Stimulated activated CD4-positive, alpha-beta T cell treated with anti-CD3 and anti-CD28 coated beads, TNF-alpha, amount 100 ng/mL, for 48 hours (primary cell): ENCODE measurements around the gene KATNIP.
A peak's percentile ranks its signal among the peaks of the same experiment; 100 is the strongest.

ENCODE experiments used
- DNase-seq, 3 donors: peaks; one replicate each; pipeline ENCODE4 v3.0.0-alpha.2; 2020; ENCODE audit warnings: low read depth in 3 of 3

The KATNIP gene

GRCh38 chr16:27549746-27550581 is at the start of gene KATNIP, which contains the start of gene GTF3C1:
Gene KATNIP, plus strand, starts transcription at chr16:27550144. Its CDS starts 27 bp downstream, at chr16:27550171.
Gene GTF3C1, minus strand, starts transcription at chr16:27549913. Its CDS starts 23 bp downstream, at chr16:27549890.
- peak; percentile 100 for DNase-seq

DNA sequence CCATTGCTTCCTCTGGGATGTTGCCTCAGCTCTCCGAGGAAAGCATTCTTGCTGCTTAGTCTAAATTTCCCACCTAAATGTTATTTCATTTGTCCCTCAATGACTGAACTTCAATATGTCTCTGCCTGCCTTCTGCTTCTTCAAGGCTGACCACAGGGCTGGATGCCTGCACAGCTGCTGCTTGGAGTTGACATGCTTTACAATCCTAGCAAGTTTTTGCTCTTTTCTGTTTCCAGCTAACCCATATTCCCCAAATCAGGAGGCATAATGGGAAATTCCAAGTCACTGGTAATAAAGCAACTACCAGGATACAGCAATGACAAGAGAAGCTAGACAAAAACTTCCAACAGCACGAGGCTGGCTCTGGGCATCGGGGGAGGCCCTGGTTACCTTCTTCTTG is 49.1 kb upstream of the KATNIP start:
- no peak for DNase-seq

GRCh38 chr16:27503662-27504061 is 46.3 kb upstream of the KATNIP start:
- DNase-seq: no peak

GRCh38 chr16:27505297-27506236 is 44.4 kb upstream of the KATNIP start:
- no peak for DNase-seq

GRCh38 chr16:27506771-27507170 is 43.2 kb upstream of the KATNIP start:
- DNase-seq: no peak

DNA sequence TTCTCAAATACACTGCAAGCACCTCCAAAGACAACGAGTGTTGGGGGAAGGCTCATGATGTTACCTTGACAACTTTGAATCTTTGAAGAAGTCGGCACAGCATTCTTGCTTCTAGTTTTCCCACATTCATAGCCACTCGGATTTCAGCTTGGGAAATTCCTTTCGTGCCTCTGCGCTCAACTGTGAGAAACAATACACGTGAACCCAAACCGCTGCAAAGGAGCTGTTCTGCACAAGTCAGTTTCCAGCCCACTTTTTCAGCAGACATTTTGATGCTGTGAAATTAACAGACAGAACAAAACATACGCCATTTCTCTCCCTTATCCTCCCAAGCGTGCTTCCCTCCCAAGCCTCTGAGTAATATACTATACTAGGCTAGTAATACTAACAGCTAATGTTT is 41.5 kb upstream of the KATNIP start:
- no peak for DNase-seq

GRCh38 chr16:27511657-27512448 is 38.1 kb upstream of the KATNIP start:
- DNase-seq: no peak

DNA sequence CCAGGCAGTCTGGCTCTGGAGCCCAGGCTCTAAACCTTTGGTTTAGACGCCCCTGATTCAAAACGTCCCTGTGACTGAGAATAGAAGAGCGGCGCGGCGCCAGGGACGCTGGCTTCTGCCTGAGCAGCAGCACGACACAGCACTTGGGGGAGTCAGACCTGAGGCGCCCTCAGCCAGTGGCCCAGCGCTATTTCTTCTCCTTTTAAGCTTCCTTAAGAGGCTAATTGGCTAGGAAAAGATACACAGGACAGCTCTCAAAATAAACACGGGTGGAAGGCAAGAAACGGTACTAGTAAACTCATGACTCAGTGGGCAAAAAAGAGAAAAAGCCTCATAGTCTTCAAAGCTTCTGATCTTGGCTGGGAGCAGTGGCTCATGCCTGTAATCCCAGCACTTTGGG is 35.1 kb upstream of the KATNIP start:
- no peak for DNase-seq

DNA sequence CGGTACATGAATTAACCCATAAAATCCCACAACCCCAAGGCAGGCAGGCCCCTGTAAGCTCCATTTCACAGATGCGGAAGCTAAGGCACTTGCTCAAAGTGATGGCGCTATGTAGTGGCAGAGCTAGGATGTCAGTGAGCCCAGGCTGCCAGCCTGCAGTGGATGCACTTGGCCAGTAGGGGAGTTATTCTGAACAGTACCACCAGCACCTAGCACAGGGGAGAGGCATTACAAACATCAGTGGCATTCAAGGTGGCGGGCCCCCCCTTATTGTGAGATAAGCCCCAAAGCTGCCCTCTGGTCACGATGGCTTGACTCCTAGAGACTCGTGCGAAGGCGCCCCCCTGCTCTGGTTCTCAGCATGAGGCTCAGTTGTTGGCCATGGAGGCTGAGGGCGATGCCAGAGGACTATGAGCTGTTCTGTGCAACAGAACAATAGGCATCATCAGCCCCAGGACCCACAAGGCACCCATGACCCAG is 34.0 kb upstream of the KATNIP start:
- DNase-seq: peak in 1 of 3 donors; percentile 17

DNA sequence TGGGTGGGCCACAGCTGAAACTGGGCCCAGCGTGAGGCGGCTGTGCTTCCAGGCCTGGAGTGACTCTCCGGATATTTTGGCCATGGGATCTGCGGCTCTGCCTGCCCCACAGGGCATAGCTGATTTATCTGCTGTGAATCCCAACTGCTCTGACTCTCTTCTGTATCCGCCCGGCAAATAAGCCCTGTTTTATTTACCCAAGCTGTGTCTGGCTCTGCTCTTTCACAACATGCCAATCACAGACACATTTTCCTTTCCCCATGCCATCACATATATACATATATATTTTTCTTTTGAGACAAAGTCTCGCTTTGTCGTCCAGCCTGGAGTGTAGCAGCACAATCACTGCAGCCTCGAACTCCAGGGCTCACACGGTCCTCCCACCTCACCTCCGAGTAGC is 33.6 kb upstream of the KATNIP start:
- DNase-seq: no peak

DNA sequence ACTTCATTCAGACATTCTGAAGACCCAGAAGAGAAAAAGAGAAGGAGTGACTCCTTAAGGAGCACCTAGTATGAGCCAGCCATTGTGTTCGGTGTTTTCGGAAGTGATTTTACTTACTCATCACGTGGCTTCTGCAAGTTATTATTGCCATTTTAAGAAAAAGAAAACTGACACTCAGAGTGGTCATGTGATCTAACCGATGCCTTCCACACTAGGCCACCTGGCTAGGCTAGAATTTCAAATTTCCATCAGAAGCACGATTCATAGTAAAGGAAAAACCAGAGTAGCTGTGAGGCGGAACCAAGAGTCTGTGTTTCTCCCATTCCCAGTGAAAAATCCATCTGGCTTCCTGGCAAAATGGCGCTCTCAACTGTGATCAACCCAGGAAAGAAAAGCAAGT is 32.3 kb upstream of the KATNIP start:
- DNase-seq: no peak

DNA sequence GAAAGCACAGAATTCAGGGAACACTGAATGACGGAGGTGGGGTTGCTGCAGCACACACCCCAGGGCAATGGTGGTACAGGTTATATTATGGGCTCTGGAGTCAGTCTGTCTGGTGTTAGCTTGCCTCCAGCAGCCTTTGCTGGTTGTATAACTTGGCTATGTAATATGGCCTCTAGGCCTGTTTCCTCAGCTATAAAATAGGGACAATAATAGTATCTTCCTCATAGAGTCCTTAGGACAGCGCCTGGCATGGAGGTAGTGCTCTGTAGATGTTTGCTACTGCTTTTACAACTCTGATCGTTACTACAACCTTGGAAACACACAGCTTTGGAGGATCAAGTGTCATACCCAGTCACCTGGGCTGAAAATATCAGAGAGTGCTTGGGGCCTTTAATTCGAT is 31.7 kb upstream of the KATNIP start:
- DNase-seq: no peak

GRCh38 chr16:27520982-27521673 is 28.8 kb upstream of the KATNIP start:
- DNase-seq: no peak

GRCh38 chr16:27522173-27522707 is 27.7 kb upstream of the KATNIP start:
- DNase-seq: no peak

DNA sequence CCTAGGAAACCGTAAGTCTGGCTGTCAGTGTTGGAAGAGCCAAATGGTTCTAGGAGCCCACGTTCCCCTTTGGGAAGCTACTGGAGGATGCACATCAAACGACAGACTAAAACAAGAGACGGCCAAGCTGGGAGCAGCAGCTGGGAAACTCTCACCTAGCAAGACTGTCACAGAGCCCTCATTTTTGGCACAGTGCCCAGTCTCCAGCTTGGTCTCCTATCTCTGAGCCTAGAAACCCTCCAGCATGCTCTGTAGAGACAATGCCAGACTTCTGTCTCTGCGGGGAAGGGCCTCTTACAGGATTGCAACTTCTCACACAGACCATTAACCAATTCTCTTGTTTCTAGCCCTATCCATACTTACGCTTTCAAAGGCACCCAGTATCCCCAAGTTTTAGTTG is 23.8 kb upstream of the KATNIP start:
- DNase-seq: no peak

DNA sequence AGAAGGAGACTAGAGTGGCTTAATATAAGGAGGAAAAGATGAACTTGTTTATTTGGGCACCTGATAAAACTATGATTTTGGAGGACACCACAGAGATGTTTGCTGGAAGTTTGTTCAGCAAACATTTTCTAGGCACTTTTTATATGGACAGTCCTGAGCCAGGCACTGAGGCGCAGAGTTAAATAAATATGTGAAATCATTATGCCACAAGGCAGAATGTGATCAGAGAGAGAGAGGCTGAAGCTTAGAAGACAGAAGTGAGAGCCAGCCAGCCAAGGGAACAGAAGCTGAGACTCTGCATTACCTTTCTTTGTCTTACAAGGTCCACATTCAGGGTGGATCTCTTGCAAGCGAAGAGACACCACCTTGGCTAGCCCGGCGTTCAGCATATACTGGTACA is 21.6 kb upstream of the KATNIP start:
- DNase-seq: no peak

- no peak for DNase-seq
Measured at GRCh38 chr16:27529962-27530361, 20.0 kb upstream of the KATNIP start.

DNA sequence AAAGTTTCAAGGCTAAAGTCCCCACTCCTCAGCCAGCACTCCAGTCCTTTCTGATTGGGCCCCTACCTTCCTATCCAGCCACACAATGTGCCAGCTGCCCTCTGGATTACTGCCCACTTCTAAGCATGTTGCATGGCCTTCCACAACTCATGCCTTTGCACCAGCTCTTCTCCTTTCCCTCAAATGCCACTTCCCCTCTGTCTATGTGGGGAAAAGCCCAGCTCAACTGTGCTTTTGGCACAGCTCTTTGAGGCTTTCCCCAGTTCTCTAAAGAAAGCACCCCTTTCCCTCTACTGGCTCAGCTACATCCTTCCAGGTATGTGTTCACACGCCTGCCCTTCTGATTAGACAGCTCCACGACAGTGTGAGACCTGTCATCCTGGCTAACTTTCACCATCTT is 18.8 kb upstream of the KATNIP start:
- DNase-seq: no peak

DNA sequence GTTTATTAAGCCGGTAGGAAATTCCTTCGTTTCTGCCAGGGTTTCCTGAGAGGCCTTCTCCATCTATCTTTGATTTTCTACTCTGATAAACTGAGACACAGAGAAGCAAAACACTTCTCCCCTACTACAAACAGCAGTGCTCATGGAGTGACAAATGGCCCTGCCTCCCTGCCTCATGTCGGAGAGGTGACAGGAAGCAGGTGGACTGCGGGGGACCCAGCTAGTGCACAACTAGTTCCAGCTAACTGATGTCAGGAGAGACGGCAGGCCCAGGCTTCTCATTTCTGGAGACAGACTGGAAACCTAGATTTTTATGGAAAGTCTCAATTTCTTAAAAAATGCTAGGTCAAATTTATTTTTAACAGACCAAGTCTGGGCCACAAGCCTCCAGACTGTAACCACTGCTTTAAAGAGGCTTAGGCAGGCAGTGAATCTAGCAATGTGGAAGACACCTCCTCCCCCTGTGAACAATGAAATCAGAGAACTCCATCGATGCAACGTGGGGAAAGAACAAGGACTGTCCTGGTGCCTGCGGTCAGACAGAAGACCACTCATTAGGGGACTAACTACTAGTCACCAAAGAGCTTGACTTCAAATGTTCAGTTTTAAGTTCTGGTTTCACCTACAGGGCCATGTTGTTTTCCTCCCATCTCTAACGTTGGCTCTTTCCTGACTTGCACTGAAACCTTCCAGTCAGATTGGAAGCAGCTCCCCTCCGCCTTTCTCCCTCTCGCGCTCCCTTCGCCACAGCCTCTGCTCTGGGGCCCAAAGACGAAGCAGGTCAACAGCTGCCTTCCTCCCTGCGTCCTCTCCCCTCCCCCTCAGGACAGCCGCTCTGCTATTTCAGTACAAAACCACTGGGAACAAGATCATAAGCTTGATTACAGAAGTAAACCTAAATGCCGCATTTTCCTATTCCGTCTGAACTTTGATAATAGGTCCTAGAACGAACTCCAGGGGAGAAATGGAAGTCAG is 17.8 kb upstream of the KATNIP start:
- DNase-seq: no peak

GRCh38 chr16:27534256-27534655 is 15.7 kb upstream of the KATNIP start:
- no peak for DNase-seq
